WERI-Rb-1 (cell line): Measurements from ENCODE around the gene ZNF428.
"Not testable (repeated sequence)": the region's sequence is repeated elsewhere in the genome, so short reads cannot be mapped to it uniquely, and the experiment has no call there.

ENCODE experiments used
- DNase-seq: peaks from one replicate; pipeline ENCODE4 v3.0.0-alpha.2; 2020
- H3K27ac ChIP-seq: fragments of 250-450 bp; sonication (Bioruptor Pico); 2 replicates; pipeline ENCODE4 v1.5.1; 2020; ENCODE audit warnings: mild to moderate bottlenecking, moderate library complexity
- H3K27me3 ChIP-seq: fragments of 250-450 bp; sonication (Bioruptor Pico); 2 replicates; pipeline ENCODE4 v1.5.1; 2021; ENCODE audit warnings: mild to moderate bottlenecking, low read depth, moderate library complexity; ENCODE audit not compliant: insufficient read depth, severe bottlenecking
- H3K36me3 ChIP-seq: fragments of 250-450 bp; sonication (Bioruptor Pico); 2 replicates; pipeline ENCODE4 v1.5.1; 2020; ENCODE audit warnings: mild to moderate bottlenecking, moderate library complexity
- H3K4me3 ChIP-seq: 2 replicates; pipeline ENCODE4 v1.5.1; 2011; ENCODE audit warnings: low read depth, mild to moderate bottlenecking, control low read depth, low read length
- H3K9me3 ChIP-seq: fragments of 250-450 bp; sonication (Bioruptor Pico); 2 replicates; pipeline ENCODE4 v1.5.1; 2021; ENCODE audit warnings: mild to moderate bottlenecking, moderate library complexity; ENCODE audit not compliant: severe bottlenecking
- CTCF ChIP-seq: IDR thresholded peaks from 2 replicates; pipeline ENCODE4 v1.5.1; 2011; ENCODE audit warnings: low read depth, mild to moderate bottlenecking, control low read depth, inconsistent platforms, low read length

Gene ZNF428

DNA sequence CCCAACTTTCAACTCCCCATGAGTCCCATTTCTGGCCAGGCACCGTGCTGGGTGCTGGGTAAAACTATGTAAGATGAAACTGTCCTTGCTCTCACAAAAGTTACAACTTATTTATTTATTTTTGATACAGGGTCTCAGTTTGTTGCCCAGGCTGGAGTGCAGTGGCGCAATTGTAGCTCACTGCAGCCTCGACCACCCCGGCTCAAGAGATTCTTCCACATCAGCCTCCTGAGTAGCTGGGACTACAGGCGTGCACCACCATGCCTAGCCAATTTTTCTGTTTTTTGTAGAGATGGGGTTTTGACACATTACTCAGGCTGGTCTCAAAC is 33.1 kb upstream of the ZNF428 start:
- no peak for DNase-seq
- no peak for TF ChIP-seq CTCF
- Histone ChIP-seq H3K27me3 (no peaks in the 10 kb centered on the region), H3K4me3 (no peak overlapping the region), H3K27ac (peak overlapping the region; percentile 72; the same call in 1 of the 2 replicates), H3K9me3 (no peaks in the 10 kb centered on the region), H3K36me3 (no peaks in the 10 kb centered on the region)

DNA sequence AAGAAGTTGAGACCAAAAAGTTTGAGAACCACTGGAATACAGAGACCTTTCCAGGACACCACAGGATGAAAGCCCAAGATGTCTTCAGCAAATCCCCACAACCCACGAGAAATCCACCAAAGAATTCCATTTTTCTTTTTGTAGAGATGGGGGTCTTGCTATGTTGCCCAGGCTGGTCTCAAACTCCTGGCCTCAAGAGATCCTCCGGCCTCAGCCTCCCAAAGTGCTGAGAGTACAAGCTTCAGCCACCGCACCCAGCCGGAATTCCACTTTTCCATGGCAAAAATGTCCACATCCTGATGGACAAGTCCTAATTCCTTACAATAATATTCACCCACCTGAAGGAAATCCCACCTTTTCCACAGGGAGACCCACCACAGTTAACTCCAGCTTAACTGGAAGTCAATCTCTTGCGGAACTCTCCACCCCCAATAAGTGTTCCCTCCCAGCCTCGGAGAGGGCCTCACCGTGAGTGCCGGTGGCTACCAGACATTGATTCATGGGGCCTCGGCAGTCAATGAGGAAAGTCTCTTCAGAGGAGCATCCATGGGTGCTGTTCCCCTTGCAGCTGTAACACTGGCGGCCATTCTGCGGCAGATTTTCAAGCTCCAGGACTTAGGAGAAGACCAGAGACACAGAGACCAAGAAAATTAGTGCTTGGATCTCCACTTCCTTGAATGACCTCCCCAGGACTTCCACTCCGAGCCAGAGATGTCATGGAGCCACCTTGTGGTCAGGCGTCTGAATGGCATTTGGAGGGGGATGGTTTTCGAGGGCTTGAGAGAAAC is 32.5 kb upstream of the ZNF428 start:
- Histone ChIP-seq H3K27ac (peak overlapping the region; percentile 72), H3K36me3 (no peaks in the 10 kb centered on the region), H3K27me3 (no peaks in the 10 kb centered on the region), H3K4me3 (peak overlapping the region; percentile 57), H3K9me3 (no peaks in the 10 kb centered on the region)
- peak; percentile 75 for TF ChIP-seq CTCF
- peak; percentile 77 for DNase-seq

GRCh38 chr19:43650276-43650675 is 30.8 kb upstream of the ZNF428 start:
- H3K27me3 ChIP-seq, H3K4me3 ChIP-seq, H3K27ac ChIP-seq, H3K36me3 ChIP-seq, DNase-seq, H3K9me3 ChIP-seq: not testable (repeated sequence)

GRCh38 chr19:43649514-43649913 is 30.1 kb upstream of the ZNF428 start:
- DNase-seq, result no peak
- Histone ChIP-seq H3K27ac (no peak overlapping the region), H3K4me3 (no peak overlapping the region), H3K27me3 (no peaks in the 10 kb centered on the region), H3K9me3 (no peaks in the 10 kb centered on the region), H3K36me3 (no peaks in the 10 kb centered on the region)
- TF ChIP-seq CTCF, result no peak

- Histone ChIP-seq H3K36me3 (no peaks in the 10 kb centered on the region), H3K27me3 (no peaks in the 10 kb centered on the region)
- DNase-seq, result no peak
Measured at GRCh38 chr19:43648633-43649032, 29.2 kb upstream of the ZNF428 start.

DNA sequence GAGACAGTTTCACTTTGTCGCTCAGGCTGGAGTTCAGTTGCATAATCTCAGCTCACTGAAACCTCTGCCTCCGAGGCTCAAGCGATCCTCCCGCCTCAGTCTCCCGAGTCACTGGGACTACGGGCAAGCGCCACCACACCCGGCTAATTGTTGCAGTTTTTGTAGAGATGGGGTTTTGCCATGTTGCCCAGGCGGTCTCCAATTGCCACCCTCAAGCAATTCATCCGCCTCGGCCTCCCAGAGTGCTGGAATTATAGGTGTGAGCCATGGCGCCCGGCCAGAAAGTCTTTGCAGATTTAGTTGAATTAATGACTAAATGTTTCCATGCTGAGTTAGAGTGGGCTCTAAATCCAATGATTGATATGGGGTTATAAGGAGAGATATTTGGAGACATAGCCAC is 24.8 kb upstream of the ZNF428 start:
- TF ChIP-seq CTCF, result no peak
- H3K9me3 ChIP-seq, result no peaks in the 10 kb centered on the region
- no peak for DNase-seq
- H3K4me3 ChIP-seq, result no peak overlapping the region
- no peak overlapping the region for H3K27ac ChIP-seq
- H3K27me3 ChIP-seq, result no peaks in the 10 kb centered on the region
- H3K36me3 ChIP-seq, result no peaks in the 10 kb centered on the region

More at GRCh38 chr19:43648633-43649032, 29.2 kb upstream of the ZNF428 start:
- no peak overlapping the region for H3K27ac ChIP-seq
- TF ChIP-seq CTCF, result no peak
- H3K9me3 ChIP-seq, result no peaks in the 10 kb centered on the region
- no peak overlapping the region for H3K4me3 ChIP-seq
